ENCODE data around the gene GABRE.

- TF ChIP-seq REST (IDR thresholded peaks at IDR 0.05; ENCODE audit: insufficient read depth in 1 of 2, low read depth in 2 of 2, low read length in 2 of 2), result no peak
- no peak for TF ChIP-seq TAF1 (IDR thresholded peaks at IDR 0.05; ENCODE audit: borderline replicate concordance, insufficient read depth, low read length)
- no peak for TF ChIP-seq POLR2AphosphoS5 (IDR thresholded peaks at IDR 0.05; ENCODE audit: low read depth, low read length)
- TF ChIP-seq SIN3A (IDR thresholded peaks at IDR 0.05; ENCODE audit: borderline replicate concordance, insufficient read depth, low read length), result no peak
Measured at GRCh38 chrX:151977923-151978322, 3.4 kb upstream of the GABRE start.

All from PFSK-1 (cell line).